ENCODE data around the gene MRPL53.
A peak's percentile ranks its signal among the peaks of the same experiment; 100 is the strongest.

MRPL53 gene

GRCh38 chr2:74504591-74504990 lies 32.1 kb upstream of the MRPL53 start:
- H3K27me3 ChIP-seq = peaks cover 49 to 83% (median 79%) of the 10 kb centered on the region in 11 experiments
- H3K4me3 ChIP-seq = peak overlapping the region in 2 of 10 experiments; percentile 51 to 53; a peak in 3 of 20 replicates
- H3K36me3 ChIP-seq = peaks cover 11 to 24% (median 18%) of the 10 kb centered on the region in 11 experiments; a peak in 21 of 22 replicates
- H3K4me1 ChIP-seq = peaks cover 28 to 61% (median 42%) of the 10 kb centered on the region in 10 experiments
- peaks cover 0 to 38% (median 7%) of the 10 kb centered on the region in 11 experiments; a peak in 11 of 22 replicates for H4K20me1 ChIP-seq
- no peak overlapping the region for H3K27ac ChIP-seq
- TF ChIP-seq Cebpa-rat (IDR thresholded peaks at IDR 0.05) = no peak
- no peaks in the 10 kb centered on the region for H3K9me3 ChIP-seq (replicated peaks in 1 of 11)
- H3K9ac ChIP-seq = no peak overlapping the region
- peak overlapping the region in 4 of 11 experiments; percentile 94 to 100 (median 98); a peak in 6 of 22 replicates for H3K4me2 ChIP-seq

GRCh38 chr2:74503506-74504475 lies 31.3 kb upstream of the MRPL53 start:
- Histone ChIP-seq H3K9me3 (replicated peaks in 1 of 11) (peaks cover 0 to 7% (median 0%) of the 10 kb centered on the region in 11 experiments; a peak in 1 of 22 replicates), H3K4me2 (peak overlapping the region; percentile 25 to 100 (median 67); a peak in 20 of 22 replicates), H3K9ac (peak overlapping the region in 4 of 11 experiments; percentile 60 to 84 (median 70); a peak in 8 of 22 replicates), H4K20me1 (peaks cover 0 to 46% (median 10%) of the 10 kb centered on the region in 11 experiments; a peak in 11 of 22 replicates), H3K4me1 (peaks cover 28 to 61% (median 42%) of the 10 kb centered on the region in 10 experiments), H3K27ac (peak overlapping the region in 4 of 11 experiments; percentile 52 to 80 (median 67); a peak in 7 of 22 replicates), H3K4me3 (peak overlapping the region in 8 of 10 experiments; percentile 3 to 65 (median 44); a peak in 12 of 20 replicates), H3K36me3 (peaks cover 11 to 24% (median 18%) of the 10 kb centered on the region in 11 experiments; a peak in 21 of 22 replicates), H3K27me3 (peaks cover 56 to 83% (median 80%) of the 10 kb centered on the region in 11 experiments)
- no peak for TF ChIP-seq Cebpa-rat (IDR thresholded peaks at IDR 0.05)

GRCh38 chr2:74502720-74503505 lies 30.4 kb upstream of the MRPL53 start:
- Histone ChIP-seq H4K20me1 (peaks cover 0 to 49% (median 13%) of the 10 kb centered on the region in 11 experiments; a peak in 12 of 22 replicates), H3K27ac (peak overlapping the region in 4 of 11 experiments; percentile 52 to 80 (median 67); a peak in 7 of 22 replicates), H3K27me3 (peaks cover 65 to 83% (median 80%) of the 10 kb centered on the region in 11 experiments), H3K9ac (peak overlapping the region in 6 of 11 experiments; percentile 2 to 84 (median 61); a peak in 9 of 22 replicates), H3K36me3 (peaks cover 11 to 24% (median 18%) of the 10 kb centered on the region in 11 experiments; a peak in 21 of 22 replicates), H3K4me1 (peaks cover 22 to 65% (median 37%) of the 10 kb centered on the region in 10 experiments), H3K4me2 (peak overlapping the region; percentile 25 to 100 (median 67)), H3K4me3 (peak overlapping the region in 9 of 10 experiments; percentile 3 to 65 (median 37); a peak in 13 of 20 replicates), H3K9me3 (replicated peaks in 1 of 11) (peaks cover 0 to 10% (median 0%) of the 10 kb centered on the region in 11 experiments; a peak in 1 of 22 replicates)
- TF ChIP-seq Cebpa-rat (IDR thresholded peaks at IDR 0.05) = no peak

DNA sequence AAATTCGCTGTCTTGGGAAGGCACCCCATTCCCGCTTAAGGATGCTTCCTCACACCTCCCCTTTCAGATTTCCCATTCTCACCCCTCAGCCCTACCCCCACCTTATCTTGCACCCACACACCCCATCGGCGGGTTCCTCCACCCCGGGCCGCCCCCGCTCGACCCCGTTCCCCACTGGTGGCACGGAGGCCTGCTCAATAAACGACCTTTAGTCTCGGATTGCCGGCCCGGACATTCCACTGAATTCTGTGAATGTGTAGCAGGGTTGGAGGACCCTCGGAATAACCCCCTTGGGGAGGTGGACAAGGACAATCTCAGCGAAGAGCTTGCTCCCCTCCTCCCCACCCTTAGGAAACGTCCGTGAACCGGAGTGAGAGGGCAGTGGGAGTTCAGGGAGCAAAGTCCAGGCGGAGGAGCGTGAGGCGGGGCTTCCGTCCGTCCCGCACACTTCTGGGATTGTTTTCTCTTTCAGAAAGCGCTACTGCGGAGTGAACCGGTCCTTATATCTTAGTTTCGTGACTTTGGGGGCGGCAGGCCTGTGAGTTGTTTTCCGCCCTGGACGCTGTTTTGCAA lies 29.8 kb upstream of the MRPL53 start:
- peaks cover 0 to 10% (median 0%) of the 10 kb centered on the region in 11 experiments; a peak in 1 of 22 replicates for H3K9me3 ChIP-seq (replicated peaks in 1 of 11)
- H3K36me3 ChIP-seq = peaks cover 11 to 24% (median 18%) of the 10 kb centered on the region in 11 experiments; a peak in 21 of 22 replicates
- H3K27ac ChIP-seq = peak overlapping the region in 2 of 11 experiments; percentile 70 to 80; a peak in 3 of 22 replicates
- H3K27me3 ChIP-seq = peaks cover 71 to 89% (median 87%) of the 10 kb centered on the region in 11 experiments
- H3K4me1 ChIP-seq = peaks cover 20 to 64% (median 34%) of the 10 kb centered on the region in 10 experiments
- H3K4me2 ChIP-seq = peak overlapping the region in 8 of 11 experiments; percentile 39 to 100 (median 79); a peak in 13 of 22 replicates
- H3K9ac ChIP-seq = peak overlapping the region in 3 of 11 experiments; percentile 60 to 84 (median 77); a peak in 4 of 22 replicates
- no peak for TF ChIP-seq Cebpa-rat (IDR thresholded peaks at IDR 0.05)
- H3K4me3 ChIP-seq = peak overlapping the region in 6 of 10 experiments; percentile 32 to 65 (median 52); a peak in 9 of 20 replicates
- H4K20me1 ChIP-seq = peaks cover 0 to 55% (median 15%) of the 10 kb centered on the region in 11 experiments; a peak in 13 of 22 replicates

GRCh38 chr2:74501335-74502071 lies 29.0 kb upstream of the MRPL53 start:
- Histone ChIP-seq H3K9ac (no peak overlapping the region), H3K27me3 (peaks cover 79 to 96% (median 94%) of the 10 kb centered on the region in 11 experiments)
- no peak for TF ChIP-seq Cebpa-rat (IDR thresholded peaks at IDR 0.05)

GRCh38 chr2:74500578-74500946 lies 28.1 kb upstream of the MRPL53 start:
- Histone ChIP-seq H3K27me3 (peaks cover 88 to 100% (median 100%) of the 10 kb centered on the region in 11 experiments), H3K4me1 (peaks cover 5 to 50% (median 19%) of the 10 kb centered on the region in 10 experiments), H4K20me1 (peaks cover 0 to 56% (median 17%) of the 10 kb centered on the region in 11 experiments; a peak in 14 of 22 replicates), H3K4me3 (no peak overlapping the region), H3K27ac (no peak overlapping the region), H3K9me3 (replicated peaks in 1 of 11) (peaks cover 0 to 10% (median 0%) of the 10 kb centered on the region in 11 experiments; a peak in 1 of 22 replicates), H3K9ac (no peak overlapping the region), H3K4me2 (no peak overlapping the region), H3K36me3 (peaks cover 5 to 22% (median 13%) of the 10 kb centered on the region in 11 experiments)
- no peak for TF ChIP-seq Cebpa-rat (IDR thresholded peaks at IDR 0.05)

More at GRCh38 chr2:74501335-74502071, 29.0 kb upstream of the MRPL53 start:
- peaks cover 14 to 60% (median 29%) of the 10 kb centered on the region in 10 experiments for H3K4me1 ChIP-seq
- H3K4me3 ChIP-seq = peak overlapping the region in 1 of 10 experiments; percentile 53; a peak in 1 of 20 replicates
- peak overlapping the region in 3 of 11 experiments; percentile 94 to 100 (median 98); a peak in 4 of 22 replicates for H3K4me2 ChIP-seq
- H4K20me1 ChIP-seq = peaks cover 0 to 55% (median 17%) of the 10 kb centered on the region in 11 experiments; a peak in 14 of 22 replicates
- H3K9me3 ChIP-seq (replicated peaks in 1 of 11) = peaks cover 0 to 10% (median 0%) of the 10 kb centered on the region in 11 experiments; a peak in 1 of 22 replicates
- H3K27ac ChIP-seq = no peak overlapping the region
- H3K36me3 ChIP-seq = peaks cover 11 to 27% (median 18%) of the 10 kb centered on the region in 11 experiments; a peak in 21 of 22 replicates
